Neural progenitor cell (in vitro differentiated cells): ENCODE measurements around the gene INSL6. TPM values are rescaled to one million over a fixed set of nuclear protein-coding genes. Genes with fewer than 3 reads are reported as not detected.

ENCODE experiments used
- DNase-seq: peaks from one replicate; pipeline ENCODE4 v3.0.0-alpha.2; 2016; ENCODE audit warnings: low spot score
- H2AFZ ChIP-seq: fragments of 200-600 bp; sonication (generic); replicated peaks from 2 replicates; pipeline ENCODE4 v1.6.1; 2016; ENCODE audit warnings: antibody characterized with exemption
- H3F3A ChIP-seq: fragments of 200-600 bp; sonication (generic); 2 replicates; pipeline ENCODE4 v1.6.1; 2016; ENCODE audit warnings: antibody characterized with exemption, low read depth
- H3K27ac ChIP-seq: fragments of 200-600 bp; sonication (generic); 2 replicates; pipeline ENCODE4 v1.5.1; 2016; ENCODE audit warnings: mild to moderate bottlenecking
- H3K27me3 ChIP-seq: fragments of 200-600 bp; sonication (generic); 2 replicates; pipeline ENCODE4 v1.6.1; 2016; ENCODE audit warnings: mild to moderate bottlenecking, moderate library complexity
- H3K36me3 ChIP-seq: fragments of 200-600 bp; sonication (generic); 2 replicates; pipeline ENCODE4 v1.5.1; 2016
- H3K4me1 ChIP-seq: fragments of 200-600 bp; sonication (generic); 2 replicates; pipeline ENCODE4 v1.6.1; 2016; ENCODE audit warnings: mixed run types
- H3K4me2 ChIP-seq: fragments of 200-600 bp; sonication (generic); 2 replicates; pipeline ENCODE4 v1.6.1; 2016
- H3K4me3 ChIP-seq: fragments of 200-600 bp; sonication (generic); 2 replicates; pipeline ENCODE4 v1.5.1; 2016
- H3K79me2 ChIP-seq: fragments of 200-600 bp; sonication (generic); 2 replicates; pipeline ENCODE4 v1.6.1; 2016; ENCODE audit warnings: low read depth
- H3K9ac ChIP-seq: fragments of 200-600 bp; sonication (generic); 2 replicates; pipeline ENCODE4 v1.6.1; 2016
- H3K9me3 ChIP-seq: fragments of 200-600 bp; sonication (generic); 2 replicates; pipeline ENCODE4 v1.5.1; 2016; ENCODE audit warnings: low read depth
- H4K20me1 ChIP-seq: fragments of 200-600 bp; sonication (generic); 2 replicates; pipeline ENCODE4 v1.6.1; 2016; ENCODE audit warnings: low read depth
- H3K27ac Mint-ChIP-seq: 3 replicates; pipeline ENCODE4 v1.8.0; 2021; ENCODE audit warnings: mixed read lengths
- H3K27me3 Mint-ChIP-seq: 2 replicates; pipeline ENCODE4 v1.8.0; 2022; ENCODE audit warnings: low read depth, mild to moderate bottlenecking, inconsistent platforms, moderate library complexity, mixed read lengths; ENCODE audit not compliant: insufficient read depth
- H3K36me3 Mint-ChIP-seq: 3 replicates; pipeline ENCODE4 v1.8.0; 2021; ENCODE audit warnings: mixed read lengths
- H3K4me1 Mint-ChIP-seq: 3 replicates; pipeline ENCODE4 v1.8.0; 2021; ENCODE audit warnings: mixed read lengths
- H3K4me3 Mint-ChIP-seq: 3 replicates; pipeline ENCODE4 v1.8.0; 2021; ENCODE audit warnings: mild to moderate bottlenecking, moderate library complexity, mixed read lengths
- H3K9me3 Mint-ChIP-seq: 3 replicates; pipeline ENCODE4 v1.8.0; 2020; ENCODE audit warnings: mixed read lengths
- EZH2 ChIP-seq: fragments of 200-600 bp; sonication (generic); IDR thresholded peaks from 2 replicates; pipeline ENCODE4 v1.6.1; 2017; ENCODE audit warnings: antibody characterized with exemption, mild to moderate bottlenecking, moderate library complexity
- EZH2phosphoT487 ChIP-seq: fragments of 200-600 bp; sonication (generic); IDR thresholded peaks from 2 replicates; pipeline ENCODE4 v1.6.1; 2017; ENCODE audit warnings: antibody characterized with exemption
- total RNA-seq: library from RNA; depleted of rRNA; stranded (reverse); fragments of >200 nt; gene quantifications from 2 replicates; pipeline ENCODE4 v1.2.3, GENCODE V29; 2015; ENCODE audit warnings: low replicate concordance
- TF ChIP-seq, protein P1 (sequence below): fragments of 200-600 bp; sonication (generic); IDR thresholded peaks from 2 replicates; pipeline ENCODE4 v1.5.1; 2017; ENCODE audit warnings: antibody characterized with exemption, mild to moderate bottlenecking

The INSL6 gene
- total RNA-seq, 1 donor from 2014 or later: not detected

GRCh38 chr9:5140151-5140550, 45.3 kb downstream of the INSL6 start:
- TF ChIP-seq EZH2phosphoT487 (no peak), EZH2 (no peak)
- TF ChIP-seq, protein P1, sequence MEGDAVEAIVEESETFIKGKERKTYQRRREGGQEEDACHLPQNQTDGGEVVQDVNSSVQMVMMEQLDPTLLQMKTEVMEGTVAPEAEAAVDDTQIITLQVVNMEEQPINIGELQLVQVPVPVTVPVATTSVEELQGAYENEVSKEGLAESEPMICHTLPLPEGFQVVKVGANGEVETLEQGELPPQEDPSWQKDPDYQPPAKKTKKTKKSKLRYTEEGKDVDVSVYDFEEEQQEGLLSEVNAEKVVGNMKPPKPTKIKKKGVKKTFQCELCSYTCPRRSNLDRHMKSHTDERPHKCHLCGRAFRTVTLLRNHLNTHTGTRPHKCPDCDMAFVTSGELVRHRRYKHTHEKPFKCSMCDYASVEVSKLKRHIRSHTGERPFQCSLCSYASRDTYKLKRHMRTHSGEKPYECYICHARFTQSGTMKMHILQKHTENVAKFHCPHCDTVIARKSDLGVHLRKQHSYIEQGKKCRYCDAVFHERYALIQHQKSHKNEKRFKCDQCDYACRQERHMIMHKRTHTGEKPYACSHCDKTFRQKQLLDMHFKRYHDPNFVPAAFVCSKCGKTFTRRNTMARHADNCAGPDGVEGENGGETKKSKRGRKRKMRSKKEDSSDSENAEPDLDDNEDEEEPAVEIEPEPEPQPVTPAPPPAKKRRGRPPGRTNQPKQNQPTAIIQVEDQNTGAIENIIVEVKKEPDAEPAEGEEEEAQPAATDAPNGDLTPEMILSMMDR: no peak
- no peak for DNase-seq
- H3K27me3 ChIP-seq: no peaks in the 10 kb centered on the region
- Mint-ChIP-seq H3K27ac (no peak overlapping the region), H3K36me3 (peaks cover 2% of the 10 kb centered on the region), H3K4me3 (no peak overlapping the region), H3K9me3 (peaks cover 15% of the 10 kb centered on the region), H3K4me1 (no peaks in the 10 kb centered on the region), H3K27me3 (no peaks in the 10 kb centered on the region)
- no peak overlapping the region for H3K4me3 ChIP-seq
- H3K36me3 ChIP-seq: no peaks in the 10 kb centered on the region
- H3K9ac ChIP-seq: no peak overlapping the region
- H2AFZ ChIP-seq: no peak overlapping the region
- H3F3A ChIP-seq: no peaks in the 10 kb centered on the region
- no peaks in the 10 kb centered on the region for H3K4me1 ChIP-seq
- H3K27ac ChIP-seq: no peak overlapping the region
- no peaks in the 10 kb centered on the region for H4K20me1 ChIP-seq
- no peaks in the 10 kb centered on the region for H3K79me2 ChIP-seq
- no peaks in the 10 kb centered on the region for H3K9me3 ChIP-seq
- no peak overlapping the region for H3K4me2 ChIP-seq

GRCh38 chr9:5122516-5122915, 62.9 kb downstream of the INSL6 start:
- TF ChIP-seq, protein P1: no peak
- TF ChIP-seq EZH2phosphoT487 (no peak), EZH2 (no peak)
- Histone ChIP-seq H3K9me3 (no peaks in the 10 kb centered on the region), H3K4me2 (no peak overlapping the region), H3K27ac (no peak overlapping the region), H2AFZ (no peak overlapping the region), H3K4me3 (no peak overlapping the region), H3K4me1 (no peaks in the 10 kb centered on the region), H3K79me2 (no peaks in the 10 kb centered on the region), H3K36me3 (no peaks in the 10 kb centered on the region), H4K20me1 (no peaks in the 10 kb centered on the region), H3F3A (no peaks in the 10 kb centered on the region), H3K27me3 (no peaks in the 10 kb centered on the region), H3K9ac (no peak overlapping the region)
- no peak for DNase-seq
- H3K4me3 Mint-ChIP-seq: no peak overlapping the region
- no peak overlapping the region for H3K27ac Mint-ChIP-seq
- H3K9me3 Mint-ChIP-seq: no peaks in the 10 kb centered on the region
- H3K36me3 Mint-ChIP-seq: no peaks in the 10 kb centered on the region
- no peaks in the 10 kb centered on the region for H3K27me3 Mint-ChIP-seq
- H3K4me1 Mint-ChIP-seq: no peaks in the 10 kb centered on the region

GRCh38 chr9:5122116-5122515, 63.3 kb downstream of the INSL6 start:
- H3K79me2 ChIP-seq: no peaks in the 10 kb centered on the region
- Mint-ChIP-seq H3K27ac (no peak overlapping the region), H3K4me1 (no peaks in the 10 kb centered on the region), H3K27me3 (no peaks in the 10 kb centered on the region), H3K4me3 (no peak overlapping the region), H3K36me3 (no peaks in the 10 kb centered on the region), H3K9me3 (no peaks in the 10 kb centered on the region)
- H3F3A ChIP-seq: no peaks in the 10 kb centered on the region
- no peaks in the 10 kb centered on the region for H3K36me3 ChIP-seq
- TF ChIP-seq, protein P1: no peak
- TF ChIP-seq EZH2phosphoT487: no peak
- no peak for TF ChIP-seq EZH2
- no peaks in the 10 kb centered on the region for H3K9me3 ChIP-seq
- no peak overlapping the region for H3K9ac ChIP-seq
- no peak for DNase-seq
- H2AFZ ChIP-seq: no peak overlapping the region
- H3K27ac ChIP-seq: no peak overlapping the region
- no peak overlapping the region for H3K4me3 ChIP-seq
- no peak overlapping the region for H3K4me2 ChIP-seq
- H3K27me3 ChIP-seq: no peaks in the 10 kb centered on the region
- no peaks in the 10 kb centered on the region for H4K20me1 ChIP-seq
- no peaks in the 10 kb centered on the region for H3K4me1 ChIP-seq
